HUDEP-2 (cell line): Measurements from ENCODE around the gene EREG.
A peak's percentile ranks its signal among the peaks of the same experiment; 100 is the strongest.

Experiments used
- DNase-seq, 76 experiments: peaks; one replicate each; lab custom pipeline; 2025; ENCODE audit not compliant: unreplicated experiment in 76 of 76; lab: John Stamatoyannopoulos, UW

EREG gene

GRCh38 chr4:74420863-74421262 lies 55.9 kb downstream of the EREG start:
- no peak for DNase-seq

GRCh38 chr4:74423104-74423503 lies 58.2 kb downstream of the EREG start:
- peak in 10 of 76 experiments; percentile 1 to 27 (median 6) for DNase-seq

DNA sequence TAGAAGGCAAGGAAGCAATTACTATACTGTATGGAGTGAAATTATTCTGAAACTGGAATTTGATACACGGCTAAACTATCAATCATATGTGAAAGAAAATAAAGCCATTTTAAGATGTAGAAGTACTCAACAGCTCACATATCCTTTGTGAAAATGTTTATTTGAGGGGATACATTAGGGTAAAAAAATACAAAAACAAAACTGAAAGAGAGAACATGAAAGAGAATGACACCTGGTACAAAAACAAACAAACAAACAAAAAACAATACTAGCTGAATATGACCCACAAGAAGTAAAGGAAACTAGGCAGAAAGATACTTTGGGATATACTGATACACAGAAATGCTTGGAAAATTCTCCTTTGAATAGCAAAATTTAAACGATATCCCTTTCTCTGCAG lies 59.2 kb downstream of the EREG start:
- DNase-seq = no peak

DNA sequence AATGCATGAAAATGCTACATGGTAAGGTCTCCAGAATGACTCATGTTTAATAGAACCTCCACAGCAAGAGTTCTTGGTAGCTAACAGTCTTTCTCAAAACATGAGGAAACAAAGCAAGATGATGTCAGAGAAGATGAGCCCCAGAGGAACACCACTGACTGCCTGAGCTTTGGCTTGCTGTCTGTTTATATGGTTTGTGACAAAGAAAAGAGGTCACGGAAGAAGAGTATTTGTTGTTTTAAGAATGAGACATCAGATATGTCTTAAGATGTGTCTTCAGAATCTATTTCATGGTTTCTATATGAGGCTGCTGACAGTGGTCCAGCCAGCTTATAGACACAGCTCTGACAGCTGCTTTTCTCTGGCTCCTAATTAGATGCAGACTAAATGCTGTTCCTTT lies 61.2 kb downstream of the EREG start:
- DNase-seq = no peak

DNA sequence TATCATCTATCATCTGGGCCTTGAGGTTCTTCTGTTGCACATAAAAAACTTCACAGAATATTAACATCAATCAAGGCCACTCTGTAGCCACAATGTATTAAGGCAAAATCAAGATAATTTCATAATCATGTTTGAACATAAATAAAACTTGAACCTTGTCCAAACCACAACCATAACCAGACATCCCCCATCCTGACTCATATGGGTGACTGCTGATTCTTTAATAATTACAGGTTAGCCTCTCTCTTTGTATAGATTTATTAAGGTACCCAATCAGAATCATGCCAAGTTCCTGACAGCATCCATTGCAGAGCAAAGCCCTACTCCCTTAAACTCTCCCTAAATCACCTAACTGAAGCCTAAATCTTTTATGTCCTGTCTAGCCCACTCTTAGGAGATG lies 63.3 kb downstream of the EREG start:
- peak in 12 of 76 experiments; percentile 6 to 49 (median 13) for DNase-seq

GRCh38 chr4:74431113-74431826 lies 66.3 kb downstream of the EREG start:
- peak in 16 of 76 experiments; percentile 6 to 66 (median 24) for DNase-seq

GRCh38 chr4:74433043-74433442 lies 68.1 kb downstream of the EREG start:
- no peak for DNase-seq

DNA sequence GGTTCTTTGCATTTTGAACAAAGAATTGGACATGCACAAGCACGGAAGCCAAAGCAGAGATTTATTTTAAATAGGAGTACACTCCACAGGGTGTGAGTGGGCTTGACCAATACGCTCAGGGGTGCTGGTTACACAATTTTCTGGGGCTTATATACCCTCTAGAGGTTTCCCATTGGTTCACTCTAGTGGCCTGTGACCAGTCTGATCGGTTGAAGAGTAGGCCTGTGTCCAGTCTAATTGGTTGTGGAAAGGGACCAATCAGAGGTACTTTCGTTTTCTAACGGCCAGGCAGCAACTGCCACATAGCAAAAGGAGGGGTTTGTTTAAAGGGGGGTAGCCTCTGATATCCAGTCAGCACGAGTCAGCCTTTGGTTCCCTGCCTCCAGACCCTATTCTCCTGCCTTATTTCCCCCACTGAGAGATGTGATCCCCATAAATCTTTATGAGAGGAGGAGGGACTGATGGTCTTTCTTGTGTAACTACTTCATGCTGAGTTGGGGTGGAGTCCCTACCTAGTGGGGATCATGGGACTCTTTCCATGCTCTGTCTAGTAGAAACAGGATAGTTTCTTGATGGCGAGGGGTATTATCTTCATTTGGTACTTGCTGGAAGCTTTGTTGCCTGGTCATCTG lies 68.7 kb downstream of the EREG start:
- DNase-seq = peak in 3 of 76 experiments; percentile 3 to 33 (median 20)

DNA sequence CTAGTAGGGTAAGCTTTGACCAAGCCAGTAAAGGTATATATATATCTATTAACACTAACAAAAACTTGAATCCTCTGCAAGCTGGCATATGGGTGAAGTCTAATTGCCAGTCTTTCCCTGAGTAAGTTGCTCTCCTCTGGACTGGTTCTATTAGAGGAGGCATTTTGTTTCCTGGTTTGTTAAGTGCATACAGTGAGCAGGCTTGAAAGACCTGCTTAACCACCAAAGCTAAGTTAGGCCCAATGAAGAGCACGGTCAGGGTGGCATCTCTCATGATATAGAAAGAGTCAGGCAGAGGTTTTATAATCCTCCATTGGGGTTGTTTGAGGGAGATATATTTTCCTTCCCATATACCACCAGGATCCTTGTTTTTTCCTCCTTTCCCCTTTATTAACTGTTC lies 70.4 kb downstream of the EREG start:
- no peak for DNase-seq

DNA sequence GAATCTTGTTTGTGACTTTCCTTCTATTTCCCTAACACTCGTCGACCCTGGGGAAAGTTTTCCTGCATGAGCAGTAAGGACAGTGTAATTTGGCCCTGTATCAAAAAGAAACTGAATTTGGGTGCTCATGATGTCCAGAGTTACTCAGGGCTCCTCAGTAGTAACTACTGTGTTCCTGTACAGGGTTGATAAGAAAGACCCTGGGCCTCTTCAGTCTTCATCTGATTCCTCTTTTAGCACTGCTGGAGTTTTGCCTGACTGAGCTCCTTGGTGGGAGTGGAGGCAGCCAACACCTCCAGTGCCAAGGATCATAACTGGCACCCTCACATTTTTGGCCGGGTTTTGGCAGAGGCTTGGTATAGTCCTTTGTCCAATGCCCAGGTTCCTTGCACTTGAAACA lies 72.9 kb downstream of the EREG start:
- DNase-seq = peak in 11 of 76 experiments; percentile 1 to 52 (median 22)
